ENCODE data around the gene ZNF383.
"Not testable (repeated sequence)": the region's sequence is repeated elsewhere in the genome, so short reads cannot be mapped to it uniquely, and the experiment has no call there.

ZNF383 gene

DNA sequence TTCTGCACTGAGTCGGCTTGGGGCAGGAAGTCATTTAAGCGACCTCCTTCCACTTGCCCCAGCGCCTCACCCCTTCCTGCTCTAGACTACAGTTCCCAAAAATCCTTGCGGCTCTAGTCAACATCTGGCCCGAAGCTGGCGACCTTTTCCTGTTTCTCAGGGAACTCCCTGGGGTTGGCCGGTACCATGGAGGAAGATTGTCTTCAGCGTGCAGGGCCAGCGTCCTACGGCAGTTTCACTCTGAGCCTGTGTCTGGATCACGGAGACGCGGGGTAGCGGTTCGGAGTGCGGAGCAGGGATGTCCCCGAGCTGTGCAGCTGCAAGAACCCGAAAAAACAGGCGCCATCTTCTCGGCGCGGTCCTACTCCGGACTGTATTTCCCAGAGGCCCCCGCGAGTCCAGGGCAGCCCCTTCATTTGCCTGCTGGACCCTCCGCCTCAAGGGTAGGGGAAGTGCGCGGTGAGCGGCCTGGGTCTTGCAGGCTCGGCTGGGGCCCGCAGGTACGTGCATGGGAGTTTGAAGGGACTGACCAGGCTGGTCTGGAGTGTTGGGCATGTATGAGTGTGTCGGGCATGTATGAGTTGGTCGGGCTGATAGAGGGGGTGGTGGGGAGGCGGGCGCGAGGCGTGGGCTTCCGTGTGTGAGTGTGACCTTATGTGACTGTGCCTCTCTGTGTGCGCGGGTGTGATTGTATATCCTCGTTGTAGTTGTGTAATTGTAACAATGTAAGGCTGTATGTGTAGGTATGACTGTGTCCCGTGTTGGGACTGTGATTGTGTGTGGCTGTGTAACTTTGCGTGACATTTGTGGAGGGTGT, at the start of gene ZNF383:
TSS of gene ZNF383 (plus strand) at position 440 of the 817 bp plus-strand sequence. CDS start 12,240 bp downstream, outside the sequence.
- DNase-seq, result peak; percentile 100

DNA sequence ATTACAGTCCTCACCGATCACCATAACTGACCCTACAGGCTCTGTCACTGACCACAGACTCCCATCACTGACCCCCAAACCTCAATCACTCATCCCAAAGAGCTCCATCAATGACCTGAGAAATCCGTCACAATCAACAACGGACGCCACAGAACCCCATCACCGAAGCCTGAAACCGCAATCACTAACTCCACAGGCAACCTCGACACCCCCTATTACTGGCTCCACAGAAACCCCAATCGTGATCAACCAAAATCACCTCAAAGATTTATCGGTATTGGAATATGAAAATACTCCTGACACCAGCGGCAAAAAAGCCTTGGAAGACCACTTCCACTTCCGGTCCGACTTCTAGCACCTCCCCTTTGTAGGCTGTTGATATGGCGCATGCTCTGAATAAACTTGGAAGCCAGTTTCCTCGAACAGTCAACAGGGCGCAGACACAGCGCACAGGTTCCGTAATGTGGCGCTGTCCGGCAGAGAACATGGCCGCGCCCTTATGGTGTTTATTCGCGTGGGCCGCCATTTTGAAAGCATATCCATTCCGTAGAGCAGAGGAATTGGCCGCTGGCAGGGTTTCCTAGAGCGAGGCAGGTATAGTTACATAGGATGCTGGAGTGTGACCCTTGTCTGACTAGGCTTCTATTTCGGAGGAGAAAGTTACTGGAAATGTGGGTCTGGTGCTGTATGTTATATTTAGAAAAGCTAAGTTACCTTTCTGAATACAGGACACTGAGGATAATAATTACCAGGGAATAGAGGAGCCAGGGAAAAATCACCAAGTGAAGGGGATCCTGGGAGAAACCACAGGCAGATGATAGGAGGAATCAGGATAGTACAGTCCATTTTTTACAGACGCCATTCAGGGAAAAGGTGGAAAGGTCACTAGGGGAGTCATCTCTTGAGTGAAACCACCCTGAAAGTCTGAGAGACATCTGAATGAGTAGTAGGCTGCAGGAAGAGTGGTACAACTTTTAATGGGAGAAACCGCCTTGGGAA, 45.3 kb upstream of the ZNF383 start, which contains the start of gene ZNF585A:
TSS of gene ZNF585A (minus strand) at position 328 of the 999 bp plus-strand sequence. CDS start 2,785 bp downstream, outside the sequence.
- peak; percentile 100 for DNase-seq

DNA sequence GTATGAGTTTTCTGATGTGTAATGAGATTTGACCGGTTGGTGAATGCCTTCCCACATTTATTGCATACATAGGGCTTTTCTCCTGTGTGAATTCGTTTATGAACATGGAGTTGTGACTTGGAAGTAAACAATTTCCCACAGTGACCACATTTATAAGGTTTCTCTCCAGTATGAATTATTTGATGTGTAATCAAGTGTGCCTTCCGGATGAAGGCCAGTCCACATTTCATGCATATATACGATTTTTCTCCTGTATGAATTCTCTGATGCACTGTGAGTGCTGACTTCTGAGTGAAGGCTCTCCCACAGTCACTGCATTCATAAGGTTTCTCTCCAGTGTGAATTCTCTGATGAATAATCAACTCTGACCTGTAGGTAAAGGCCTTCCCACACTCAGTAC, 31.9 kb upstream of the ZNF383 start:
- not testable (repeated sequence) for DNase-seq

DNA sequence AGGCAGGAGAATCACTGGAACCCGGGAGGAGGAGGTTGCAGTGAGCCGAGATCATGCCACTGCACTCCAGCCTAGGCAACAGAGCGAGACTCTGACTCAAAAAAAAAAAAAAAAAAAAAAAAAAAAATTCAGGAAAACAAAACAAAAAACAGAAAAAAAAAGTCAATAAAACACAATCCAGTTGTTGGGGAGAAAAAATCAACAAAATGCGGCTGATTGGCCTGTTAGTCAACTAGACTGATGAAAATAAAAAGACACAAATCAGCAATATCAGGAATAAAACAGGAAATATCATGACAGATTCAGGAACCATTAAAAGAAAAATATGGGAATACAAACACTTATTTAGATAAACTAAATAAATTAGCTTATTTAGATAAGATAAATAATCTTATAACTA, 22.8 kb upstream of the ZNF383 start:
- DNase-seq, result not testable (repeated sequence)

DNA sequence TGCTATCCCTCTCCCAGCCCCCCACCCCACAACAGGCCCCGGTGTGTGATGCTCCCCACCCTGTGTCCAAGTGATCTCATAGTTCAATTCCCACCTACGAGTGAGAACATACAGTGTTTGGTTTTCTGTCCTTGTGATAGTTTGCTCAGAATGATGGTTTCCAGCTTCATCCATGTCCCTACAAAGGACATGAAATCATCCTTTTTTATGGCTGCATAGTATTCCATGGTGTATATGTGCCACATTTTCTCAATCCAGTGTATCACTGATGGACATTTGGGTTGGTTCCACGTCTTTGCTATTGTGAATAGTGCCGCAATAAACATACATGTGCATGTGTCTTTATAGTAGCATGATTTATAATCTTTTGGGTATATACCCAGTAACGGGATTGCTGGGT, 20.9 kb upstream of the ZNF383 start:
- not testable (repeated sequence) for DNase-seq

DNA sequence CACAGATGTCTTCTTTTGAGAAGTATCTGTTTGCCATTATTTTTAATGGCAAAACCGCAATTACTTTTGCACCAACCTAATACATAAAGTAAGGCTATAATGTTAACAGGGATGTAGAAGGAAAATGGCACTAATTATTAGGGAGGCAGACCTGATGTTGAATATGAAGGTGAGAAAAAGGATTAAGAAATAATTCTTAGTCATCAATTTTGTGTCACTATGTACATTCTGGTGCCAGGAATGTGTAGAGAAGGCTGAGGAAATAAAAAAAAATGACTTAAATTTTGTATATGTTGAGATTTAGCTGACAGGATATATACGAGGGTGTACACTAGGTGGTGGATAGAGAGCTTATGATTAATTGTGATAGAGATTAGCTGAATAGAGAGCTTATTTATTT, 20.2 kb upstream of the ZNF383 start:
- DNase-seq, result no peak

DNA sequence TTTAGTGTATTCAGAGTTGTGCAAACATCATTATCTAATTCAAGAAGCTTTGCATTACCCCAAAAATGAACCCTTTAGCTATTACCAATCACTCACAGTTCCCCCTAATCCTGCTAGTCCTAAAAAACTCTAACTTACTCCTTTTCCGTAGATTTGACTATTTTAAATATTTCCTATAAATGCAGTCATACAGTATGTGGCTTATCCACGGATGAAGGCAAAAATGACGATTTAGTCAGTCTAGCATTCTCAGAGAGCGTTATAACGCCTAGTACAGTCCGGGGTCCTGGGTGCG, 587 bp upstream of the ZNF383 start:
- DNase-seq, result no peak

DNA sequence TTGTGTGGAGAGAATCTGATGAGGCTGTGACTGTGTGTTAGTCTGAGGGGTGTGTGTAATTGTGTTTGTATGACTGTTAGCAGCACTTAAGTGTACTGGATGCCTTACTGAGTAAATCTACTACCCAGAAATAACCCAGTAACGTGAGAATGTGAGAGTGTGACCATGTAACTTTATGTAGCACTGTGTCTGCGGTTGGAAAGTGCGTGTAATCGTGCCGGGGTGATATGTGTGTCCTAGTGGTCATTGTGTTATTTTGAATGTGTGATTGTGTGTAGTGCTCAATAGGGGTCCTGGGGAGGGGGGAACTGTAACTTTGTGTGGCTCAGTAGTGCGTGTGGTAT, 550 bp downstream of the ZNF383 start:
- no peak for DNase-seq

DNA sequence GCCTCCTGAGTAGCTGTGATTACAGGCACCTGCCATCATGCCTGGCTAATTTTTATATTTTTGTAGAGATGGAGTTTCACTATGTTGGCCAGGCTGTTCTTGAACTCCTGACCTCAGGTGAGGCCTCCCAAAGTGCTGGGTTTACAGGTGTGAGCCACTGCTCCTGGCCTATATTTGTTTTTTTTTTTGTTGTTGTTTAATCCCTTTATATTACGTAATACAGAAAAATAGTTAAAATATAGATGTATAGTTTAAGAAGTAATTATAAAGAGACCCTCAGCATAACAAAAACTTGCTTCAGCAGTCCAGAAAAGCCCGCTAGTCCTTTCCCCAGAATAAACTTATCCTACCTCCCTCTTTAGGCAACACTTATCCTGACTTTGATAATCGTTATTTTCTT, 2.4 kb downstream of the ZNF383 start:
- DNase-seq, result no peak

DNA sequence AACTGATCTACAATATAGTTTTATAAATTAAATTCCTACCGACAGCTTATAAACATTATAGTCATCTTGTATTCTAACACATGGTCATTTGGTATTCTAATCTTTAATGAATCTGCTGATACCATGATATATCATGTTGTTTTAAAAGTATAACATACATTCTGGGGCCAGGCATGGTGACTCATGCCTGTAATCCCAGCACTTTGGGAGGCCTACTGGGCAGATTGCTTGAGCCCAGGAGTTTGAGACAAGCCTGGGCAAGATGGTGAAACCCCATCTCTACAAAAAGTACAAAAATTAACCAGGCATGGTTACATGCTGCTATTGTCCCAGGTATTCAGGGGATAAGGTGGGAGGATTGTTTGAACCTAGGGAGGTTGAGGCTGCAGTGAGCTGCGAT, 3.1 kb downstream of the ZNF383 start:
- DNase-seq, result no peak

DNA sequence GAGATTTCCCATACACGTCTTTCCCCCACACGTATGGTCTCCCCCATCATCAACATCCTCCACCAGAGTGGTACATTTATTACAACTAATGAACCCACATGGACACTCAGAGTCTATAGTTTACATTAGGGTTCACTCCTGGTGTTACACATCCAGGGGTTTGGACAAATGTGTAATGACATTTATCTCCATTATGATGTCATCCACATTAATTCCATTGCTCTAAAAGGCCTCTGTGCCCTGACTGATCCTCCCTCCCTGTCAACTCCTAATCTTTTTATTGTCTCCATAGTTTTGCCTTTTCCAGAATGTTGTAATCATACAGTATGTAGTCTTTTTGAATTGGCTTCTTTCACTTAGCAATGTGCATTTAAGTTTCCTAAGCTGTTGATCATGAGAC, 8.2 kb downstream of the ZNF383 start:
- DNase-seq, result no peak

DNA sequence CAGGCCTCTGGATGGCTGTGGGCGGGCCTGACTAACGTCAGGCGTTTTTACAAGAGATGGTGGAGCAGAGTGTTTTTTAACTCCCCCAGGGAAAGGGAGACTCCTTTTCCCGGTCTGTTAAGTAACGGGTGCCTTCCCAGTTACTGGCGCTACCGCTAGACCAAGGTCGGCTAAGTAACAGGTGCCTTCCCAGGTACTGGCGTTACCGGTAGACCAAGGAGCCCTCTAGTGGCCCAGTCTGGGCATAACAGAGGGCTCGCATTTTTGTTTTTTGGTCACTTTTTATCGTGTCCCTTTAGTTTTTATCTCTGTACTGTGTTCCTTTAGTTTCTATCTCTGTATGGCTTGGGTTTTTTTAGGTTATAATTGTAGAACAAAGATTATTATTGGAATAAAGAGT, 10.0 kb downstream of the ZNF383 start:
- DNase-seq, result no peak

DNA sequence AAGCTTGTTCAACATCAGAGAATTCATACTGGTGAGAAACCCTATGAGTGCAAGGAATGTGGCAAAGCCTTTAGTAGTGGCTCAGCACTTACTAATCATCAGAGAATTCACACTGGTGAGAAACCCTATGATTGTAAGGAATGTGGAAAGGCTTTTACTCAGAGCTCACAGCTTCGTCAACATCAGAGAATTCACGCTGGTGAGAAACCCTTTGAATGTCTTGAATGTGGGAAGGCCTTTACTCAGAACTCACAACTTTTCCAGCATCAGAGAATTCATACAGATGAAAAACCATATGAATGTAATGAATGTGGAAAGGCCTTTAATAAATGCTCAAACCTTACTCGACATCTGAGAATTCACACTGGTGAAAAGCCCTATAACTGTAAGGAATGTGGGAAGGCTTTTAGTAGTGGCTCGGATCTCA, 25.2 kb downstream of the ZNF383 start:
- no peak for DNase-seq

DNA sequence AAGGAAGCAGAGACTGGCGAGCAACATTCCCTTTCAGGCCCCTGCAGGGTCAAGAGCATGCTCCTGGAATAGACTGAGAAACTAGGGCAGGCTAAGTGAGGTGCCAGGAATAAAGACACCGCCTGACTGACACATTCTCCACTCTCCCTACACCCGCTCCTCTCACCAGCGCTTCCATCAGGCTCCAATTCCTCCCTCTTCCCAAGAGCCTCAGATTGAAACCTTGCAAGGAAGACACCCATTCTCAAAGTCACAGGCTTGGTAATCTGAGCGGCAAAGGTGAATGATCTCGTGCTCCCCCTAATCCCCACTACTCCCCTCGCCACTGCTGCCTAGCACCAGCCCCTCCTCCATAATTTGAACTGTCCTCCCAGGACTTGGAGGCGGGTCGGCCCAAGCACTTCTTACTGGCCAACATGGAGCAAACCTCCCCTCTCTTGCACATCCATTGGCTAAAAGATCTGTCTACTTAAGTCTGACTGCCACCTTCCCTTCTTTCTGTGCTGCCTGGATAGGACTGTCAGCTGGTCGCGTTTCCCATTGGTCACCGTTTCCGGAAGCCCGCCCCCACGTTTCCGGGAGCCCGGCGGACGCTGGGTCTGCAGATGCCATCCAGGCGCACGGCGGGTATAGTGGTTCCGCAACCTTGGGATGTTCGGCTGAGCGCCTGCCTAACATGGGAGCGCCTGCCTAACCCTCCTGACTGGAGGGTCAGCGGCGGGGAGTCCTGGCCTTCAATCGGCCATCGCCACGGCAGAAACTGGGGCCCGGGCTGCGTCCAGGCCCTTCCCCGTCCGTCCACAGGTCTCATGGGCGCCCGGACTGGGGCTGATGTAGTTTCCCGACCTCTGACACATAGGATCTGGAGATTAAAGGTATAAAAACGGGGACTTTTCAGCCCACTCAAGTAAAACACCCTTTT, 33.6 kb downstream of the ZNF383 start:
- DNase-seq, result peak; percentile 97

DNA sequence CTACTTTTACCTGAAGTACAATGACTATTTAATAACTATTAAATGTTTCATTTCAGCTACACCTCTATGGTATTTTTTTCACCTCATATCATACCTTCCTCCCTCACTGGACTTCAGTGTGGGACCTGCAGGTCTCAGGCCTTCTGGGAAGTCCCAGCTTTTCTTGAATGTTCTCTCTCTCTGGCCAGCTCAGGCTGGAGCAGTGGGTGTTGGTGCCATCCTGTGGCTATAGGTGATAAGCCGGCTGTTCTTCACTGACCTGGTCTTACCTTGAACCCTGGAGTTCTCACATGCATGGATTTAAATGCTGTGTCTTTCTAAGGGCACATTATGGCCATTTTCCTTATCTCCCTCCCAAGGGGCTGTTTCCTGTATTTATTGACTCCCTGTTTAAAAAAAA, 45.0 kb downstream of the ZNF383 start:
- DNase-seq, result not testable (repeated sequence)

DNA sequence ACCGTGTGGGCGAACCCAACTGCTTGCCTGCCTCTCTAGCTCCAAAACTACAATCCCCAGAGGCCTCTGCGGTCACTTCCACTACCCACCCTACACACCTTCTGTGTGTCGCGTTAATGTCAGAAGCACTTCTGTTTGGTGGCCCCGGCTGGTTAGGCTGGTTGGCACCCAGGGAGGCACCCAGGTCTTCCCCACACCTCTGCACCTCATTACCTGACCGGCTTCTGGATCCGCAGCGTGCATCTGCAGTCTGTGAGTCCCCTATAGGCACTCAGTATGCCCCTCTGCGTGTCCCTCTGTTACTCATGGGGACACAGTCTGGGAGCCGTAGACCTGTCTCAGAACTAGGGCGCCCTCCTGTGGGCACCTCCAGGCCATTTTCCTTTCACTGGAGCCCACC, 49.0 kb downstream of the ZNF383 start:
- DNase-seq, result not testable (repeated sequence)

DNA sequence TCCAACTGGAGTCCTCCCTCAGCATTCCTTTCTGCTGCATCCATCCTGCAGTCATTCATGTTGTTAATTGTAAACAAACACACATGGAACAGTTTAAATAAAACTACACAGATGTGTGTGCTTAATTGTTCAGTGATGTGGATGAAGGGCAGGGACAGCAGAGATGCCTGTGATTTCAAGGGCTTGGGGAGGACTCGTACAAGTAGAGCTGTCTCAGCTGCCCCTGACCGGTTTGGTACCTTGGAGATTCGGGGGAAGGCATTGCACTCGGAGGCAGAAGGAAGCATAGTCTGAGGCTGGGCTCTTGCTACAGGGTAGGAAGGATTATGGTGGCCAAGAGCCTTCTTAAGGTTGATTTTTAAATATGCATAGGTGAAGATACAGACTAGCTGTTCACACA, 49.7 kb downstream of the ZNF383 start:
- DNase-seq, result not testable (repeated sequence)

DNA sequence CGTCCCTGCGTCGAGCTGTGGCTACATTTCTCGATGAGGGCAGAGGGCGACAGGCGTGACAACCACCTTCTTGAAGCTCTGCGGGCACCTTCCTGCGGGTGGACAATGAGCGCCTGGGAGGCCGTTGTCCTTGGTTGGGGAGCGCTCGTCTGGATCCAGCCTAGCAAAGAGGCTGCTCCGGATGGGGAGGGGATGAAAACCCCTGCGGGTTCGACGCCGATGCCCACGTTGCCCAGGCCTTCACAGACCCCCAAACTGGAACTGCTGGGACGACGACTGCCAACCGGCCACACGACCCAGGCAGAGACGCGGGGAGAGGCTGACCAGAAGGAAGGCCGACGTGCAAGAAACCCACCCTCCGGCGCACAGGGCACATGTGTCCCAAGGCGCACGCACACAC, 62.6 kb downstream of the ZNF383 start:
- DNase-seq, result not testable (repeated sequence)

DNA sequence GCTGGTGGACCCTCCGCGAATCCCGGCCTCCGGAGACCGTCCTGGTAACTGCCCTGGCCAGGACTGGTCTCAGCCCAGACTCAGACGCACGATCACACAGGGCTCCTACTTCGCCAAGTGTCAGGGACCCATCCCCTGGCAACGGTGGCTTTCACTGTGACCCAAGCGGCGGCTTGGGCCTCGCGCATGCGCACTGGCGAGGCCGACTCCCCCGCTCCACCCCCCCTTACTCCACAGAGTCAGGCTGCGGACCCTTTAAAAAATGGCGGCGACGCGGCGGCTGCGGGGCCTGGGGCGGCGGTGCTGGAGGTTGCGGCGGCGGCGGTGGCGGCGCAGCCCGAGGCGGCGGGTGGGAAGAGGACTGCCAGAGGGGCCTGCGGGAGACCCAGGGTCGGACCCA, 66.0 kb downstream of the ZNF383 start:
- DNase-seq, result not testable (repeated sequence)

DNA sequence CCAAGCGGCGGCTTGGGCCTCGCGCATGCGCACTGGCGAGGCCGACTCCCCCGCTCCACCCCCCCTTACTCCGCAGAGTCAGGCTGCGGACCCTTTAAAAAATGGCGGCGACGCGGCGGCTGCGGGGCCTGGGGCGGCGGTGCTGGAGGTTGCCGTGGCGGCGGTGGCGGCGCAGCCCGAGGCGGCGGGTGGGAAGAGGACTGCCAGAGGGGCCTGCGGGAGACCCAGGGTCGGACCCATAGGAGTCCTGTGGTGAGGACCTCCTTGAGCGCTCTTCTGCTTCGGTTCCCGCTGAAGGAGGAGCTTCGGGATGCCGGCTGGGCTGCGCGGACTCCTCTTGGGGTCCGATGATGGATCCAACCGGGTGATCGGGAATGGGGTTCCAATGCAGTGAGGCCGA, 71.2 kb downstream of the ZNF383 start:
- not testable (repeated sequence) for DNase-seq

DNA sequence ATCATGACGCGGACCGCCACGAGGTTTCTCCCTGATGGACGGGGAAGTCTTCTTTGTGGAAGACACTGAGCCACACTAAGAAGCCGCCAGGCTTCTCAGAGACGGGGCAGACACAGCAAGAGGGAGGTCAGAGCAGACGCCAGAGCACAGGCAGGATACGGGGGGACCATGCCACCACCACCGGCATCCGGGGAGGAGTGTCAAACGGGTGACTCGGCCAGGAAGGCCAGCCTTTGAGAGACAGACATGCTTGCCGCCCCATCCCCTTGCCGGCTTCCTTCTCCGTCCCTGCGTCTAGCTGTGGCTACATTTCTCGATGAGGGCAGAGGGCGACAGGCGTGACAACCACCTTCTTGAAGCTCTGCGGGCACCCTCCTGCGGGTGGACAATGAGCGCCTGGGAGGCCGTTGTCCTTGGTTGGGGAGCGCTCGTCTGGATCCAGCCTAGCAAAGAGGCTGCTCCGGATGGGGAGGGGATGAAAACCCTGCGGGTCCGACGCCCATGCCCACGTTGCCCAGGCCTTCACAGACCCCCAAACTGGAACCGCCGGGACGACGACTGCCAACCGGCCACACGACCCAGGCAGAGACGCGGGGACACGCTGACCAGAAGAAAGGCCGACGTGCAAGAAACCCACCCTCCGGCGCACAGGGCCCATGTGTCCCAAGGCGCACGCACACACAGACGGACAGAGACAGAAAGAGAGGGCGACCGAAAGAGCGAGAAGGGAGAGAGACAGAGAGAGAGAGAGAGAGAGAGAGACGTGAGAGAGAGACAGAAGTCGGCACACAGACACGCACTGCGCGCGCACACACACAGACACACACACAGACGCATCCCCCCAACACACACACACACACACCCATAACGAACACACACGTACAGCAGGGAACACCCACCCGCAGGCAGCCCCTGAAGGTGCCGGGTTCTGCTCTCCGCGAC, 75.3 kb downstream of the ZNF383 start:
- DNase-seq, result not testable (repeated sequence)
